HG03135 (cell line): ENCODE results near the gene TTC19.
"Not testable (repeated sequence)": the region's sequence is repeated elsewhere in the genome, so short reads cannot be mapped to it uniquely, and the experiment has no call there.

Experiments
- ATAC-seq: cut with Tn5 transposase; IDR thresholded peaks from one replicate; pipeline ENCODE4 v1.9.1; 2021; ENCODE audit warnings: mild to moderate bottlenecking, moderate library complexity; ENCODE audit not compliant: unreplicated experiment

TTC19 gene

GRCh38 chr17:16027708-16028584 is 28.3 kb downstream of the TTC19 start:
- ATAC-seq: no peak

DNA sequence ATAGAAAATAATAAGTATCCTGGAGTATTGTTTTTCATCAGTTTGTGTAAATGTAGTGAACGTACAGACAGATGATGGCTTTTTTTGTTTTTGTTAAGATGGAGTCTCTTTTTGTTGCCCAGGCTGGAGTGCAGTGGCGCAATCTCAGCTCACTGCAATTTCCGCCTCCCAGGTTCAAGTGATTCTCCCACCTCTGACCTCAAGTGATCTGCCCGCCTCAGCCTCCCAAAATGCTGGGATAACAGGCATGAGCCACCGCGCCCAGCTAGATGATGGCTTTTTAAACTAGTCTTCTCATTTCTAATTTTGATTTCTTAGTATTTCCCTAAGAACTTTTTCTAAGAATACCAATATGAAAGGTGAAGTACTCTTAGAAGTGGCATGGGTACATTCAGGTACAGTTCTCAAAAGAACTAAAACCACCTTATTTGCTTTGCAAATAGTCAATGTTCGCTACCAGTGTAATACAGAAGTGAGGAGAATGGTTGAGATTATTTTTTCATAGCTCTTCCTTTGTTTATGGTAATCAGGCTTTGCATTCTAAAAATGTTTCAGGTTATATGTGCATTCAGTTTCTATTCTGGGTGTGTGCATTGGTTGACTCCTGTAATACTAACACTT is 34.2 kb downstream of the TTC19 start:
- no peak for ATAC-seq

GRCh38 chr17:16036261-16036660 is 36.6 kb downstream of the TTC19 start:
- no peak for ATAC-seq

GRCh38 chr17:16037636-16038035 is 38.0 kb downstream of the TTC19 start:
- ATAC-seq: no peak

GRCh38 chr17:16040710-16041251 is 41.2 kb downstream of the TTC19 start:
- ATAC-seq: no peak

- no peak for ATAC-seq
Observed at GRCh38 chr17:16044487-16044886, 44.9 kb downstream of the TTC19 start.

- ATAC-seq: no peak
Observed at GRCh38 chr17:16046966-16047365, 47.3 kb downstream of the TTC19 start.

DNA sequence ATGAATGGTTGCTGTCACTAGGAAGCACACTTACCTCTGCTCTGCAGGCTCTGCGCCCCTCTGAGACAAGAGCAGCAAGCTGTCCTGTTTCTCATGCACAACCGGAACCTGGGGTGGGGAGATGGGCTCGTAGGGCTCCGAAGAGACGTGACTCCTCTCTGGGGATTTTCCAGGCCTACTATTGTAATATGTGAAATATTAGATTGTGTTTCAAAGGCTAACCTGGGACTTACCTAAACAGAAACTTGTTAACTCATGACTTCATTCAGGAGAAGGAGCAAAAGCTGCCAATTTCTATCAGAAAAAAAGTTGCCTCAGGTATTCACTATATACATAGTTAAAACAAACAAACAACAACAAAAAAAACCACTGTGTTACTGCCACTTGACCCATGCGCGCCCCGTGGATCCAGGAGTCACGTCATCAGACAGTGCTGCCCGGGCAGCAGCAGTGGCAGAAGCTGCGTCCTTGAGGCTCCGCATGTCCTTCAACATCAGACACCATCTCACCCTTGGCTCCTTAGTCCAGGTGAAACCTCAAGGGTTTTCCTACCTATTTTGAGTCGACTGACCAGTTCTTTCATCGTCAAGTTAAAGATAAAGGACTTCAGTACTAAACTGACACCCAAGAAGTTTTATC is 49.3 kb downstream of the TTC19 start:
- no peak for ATAC-seq

DNA sequence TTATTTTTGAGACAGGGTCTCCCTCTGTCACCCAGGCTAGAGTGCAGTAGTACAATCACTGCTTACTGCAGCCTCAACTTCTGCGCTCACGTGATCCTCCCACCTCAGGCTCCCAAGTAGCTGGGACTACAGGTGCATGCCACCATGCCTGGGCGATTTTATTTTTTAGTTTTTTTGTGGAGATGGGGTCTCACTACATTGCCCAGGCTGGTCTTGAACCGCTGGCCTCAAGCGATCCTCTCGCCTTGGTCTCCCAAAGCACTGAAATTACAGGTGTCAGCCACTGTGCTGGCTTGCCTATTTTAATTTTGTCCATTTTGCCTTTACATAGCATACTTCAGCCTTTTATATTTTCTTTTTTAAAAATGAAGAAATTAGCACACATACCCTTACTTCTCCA is 51.2 kb downstream of the TTC19 start:
- ATAC-seq: no peak

DNA sequence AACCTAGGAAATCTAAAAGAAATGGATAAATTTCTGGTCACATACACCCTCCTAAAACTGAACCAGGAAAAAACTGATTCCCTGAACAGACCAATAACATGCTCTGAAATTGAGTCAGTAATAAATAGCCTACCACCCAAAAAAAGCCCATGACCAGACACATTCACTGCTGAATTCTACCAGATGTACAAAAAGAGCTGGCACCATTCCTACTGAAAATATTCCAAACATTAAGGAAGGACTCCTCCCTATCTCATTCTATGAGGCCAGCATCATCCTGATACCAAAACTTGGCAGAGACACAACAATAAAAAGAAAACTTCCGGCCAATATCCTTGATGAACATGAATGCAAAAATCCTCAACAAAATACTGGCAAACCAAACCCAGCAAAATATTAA is 52.9 kb downstream of the TTC19 start:
- ATAC-seq: no peak

- not testable (repeated sequence) for ATAC-seq
Observed at GRCh38 chr17:16055139-16055538, 55.5 kb downstream of the TTC19 start.

DNA sequence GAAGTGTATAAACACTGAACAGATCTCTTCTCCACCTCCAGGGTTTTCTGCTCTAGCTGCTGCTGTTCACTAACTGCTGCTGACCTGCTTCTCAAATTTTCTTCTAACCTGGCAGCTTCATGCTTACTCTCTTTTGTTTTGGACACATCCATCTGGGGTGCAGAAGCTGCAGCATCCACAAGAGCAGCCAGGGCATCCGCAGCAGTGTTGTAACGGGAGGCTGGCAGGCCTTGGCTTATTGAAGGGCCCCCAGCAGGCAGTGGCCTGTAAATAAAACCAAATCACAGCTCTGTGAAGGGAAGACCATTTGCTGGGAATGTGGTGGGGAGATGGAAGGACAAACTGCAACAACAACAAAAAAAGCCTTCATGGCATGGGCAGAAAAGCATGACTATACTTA is 62.0 kb downstream of the TTC19 start:
- no peak for ATAC-seq

GRCh38 chr17:16066125-16066524 is 66.5 kb downstream of the TTC19 start:
- no peak for ATAC-seq

DNA sequence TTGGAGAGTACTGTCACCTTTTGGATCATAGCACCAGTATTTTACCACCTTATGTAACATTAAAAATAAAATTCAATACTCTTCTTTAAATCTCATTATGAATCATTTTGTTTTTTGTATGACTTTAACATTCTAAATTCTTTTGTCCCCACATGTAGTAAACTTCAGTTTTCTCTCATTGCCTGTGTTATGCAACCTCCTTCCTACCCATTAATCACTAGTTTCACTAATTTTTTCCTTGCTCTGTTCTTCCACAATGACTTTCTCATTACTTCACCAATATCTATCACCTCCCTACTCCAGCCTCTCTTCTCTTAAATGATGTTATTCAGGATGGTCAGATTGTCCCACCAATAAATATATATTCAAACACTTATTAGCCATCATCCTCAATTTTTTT is 68.7 kb downstream of the TTC19 start:
- ATAC-seq: no peak

- no peak for ATAC-seq
Observed at GRCh38 chr17:16072031-16072430, 72.4 kb downstream of the TTC19 start.

GRCh38 chr17:16073845-16074244 is 74.2 kb downstream of the TTC19 start:
- ATAC-seq: no peak

DNA sequence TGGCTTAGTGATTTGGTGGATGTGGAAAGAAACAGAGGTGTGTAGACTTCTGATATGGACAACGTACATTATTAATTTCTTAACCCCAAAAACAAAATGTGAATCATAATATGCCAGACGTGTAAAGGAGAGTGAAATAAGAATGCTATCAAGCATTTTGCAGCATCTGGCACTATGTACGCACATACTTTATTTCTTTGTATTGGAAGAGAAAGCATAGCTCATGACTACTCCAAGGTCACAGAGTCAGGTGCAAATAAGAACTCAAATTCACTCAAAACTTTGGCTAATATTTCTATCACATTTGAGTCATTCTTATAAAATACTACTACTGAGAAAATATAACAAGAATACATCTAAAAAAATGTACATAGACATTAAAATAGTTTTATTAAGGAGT is 74.8 kb downstream of the TTC19 start:
- ATAC-seq: no peak

- ATAC-seq: no peak
Observed at GRCh38 chr17:16075949-16076348, 76.3 kb downstream of the TTC19 start.
